HG02885 (cell line): ENCODE results near the gene BAZ1B.
"Not testable (repeated sequence)": the region's sequence is repeated elsewhere in the genome, so short reads cannot be mapped to it uniquely, and the experiment has no call there.

Experiments
- ATAC-seq: cut with Tn5 transposase; IDR thresholded peaks from one replicate; pipeline ENCODE4 v1.9.1; 2021; ENCODE audit warnings: mild to moderate bottlenecking; ENCODE audit not compliant: unreplicated experiment, poor library complexity

Gene BAZ1B

DNA sequence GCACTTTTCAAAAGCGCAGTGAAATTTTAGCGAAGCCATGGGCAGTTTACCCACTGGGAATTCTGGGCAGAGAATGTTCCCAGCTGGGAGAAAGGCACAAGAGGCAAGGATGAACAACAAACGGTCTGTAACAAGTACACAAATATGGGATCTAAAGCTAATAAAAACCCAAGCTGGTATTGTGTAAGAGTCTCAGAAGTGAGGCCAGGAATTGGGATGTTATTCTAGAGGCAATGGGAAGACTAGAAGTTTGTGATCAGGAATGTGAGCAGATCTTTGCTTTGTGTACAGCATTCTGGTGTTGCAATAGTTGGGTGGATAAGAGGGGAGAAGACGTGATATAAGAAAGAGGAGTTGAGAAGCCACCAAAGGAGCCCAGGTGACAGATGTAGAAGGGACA lies 73.5 kb downstream of the BAZ1B start:
- ATAC-seq: no peak

DNA sequence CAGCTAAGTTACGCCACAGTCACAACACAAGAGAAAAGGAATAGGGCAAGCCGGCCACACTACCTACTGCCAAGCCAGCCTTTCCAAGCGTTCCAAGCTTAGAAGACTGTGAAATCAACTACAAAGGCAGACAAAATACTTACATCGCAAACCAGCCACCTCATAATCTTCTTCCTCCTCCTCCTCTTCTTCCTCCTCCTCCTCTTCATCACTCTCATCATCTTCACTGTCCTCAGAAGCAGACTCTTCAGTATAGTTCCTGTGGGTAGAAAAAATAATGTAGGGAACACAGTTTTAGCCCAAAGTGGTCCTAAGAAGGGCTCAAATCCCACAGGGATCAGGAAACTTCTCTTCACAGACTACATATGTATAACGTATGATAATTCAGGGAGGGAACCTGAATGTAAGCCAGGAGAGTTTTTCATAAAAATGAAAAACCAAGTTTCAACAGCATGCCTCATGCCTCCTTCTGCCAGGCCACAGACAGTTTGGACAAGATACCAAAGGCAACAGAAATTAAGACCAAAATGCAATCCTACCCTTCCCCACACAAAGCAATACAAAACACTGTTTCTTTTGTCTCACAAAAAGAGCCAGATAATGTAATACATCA lies 74.9 kb downstream of the BAZ1B start:
- ATAC-seq: no peak

DNA sequence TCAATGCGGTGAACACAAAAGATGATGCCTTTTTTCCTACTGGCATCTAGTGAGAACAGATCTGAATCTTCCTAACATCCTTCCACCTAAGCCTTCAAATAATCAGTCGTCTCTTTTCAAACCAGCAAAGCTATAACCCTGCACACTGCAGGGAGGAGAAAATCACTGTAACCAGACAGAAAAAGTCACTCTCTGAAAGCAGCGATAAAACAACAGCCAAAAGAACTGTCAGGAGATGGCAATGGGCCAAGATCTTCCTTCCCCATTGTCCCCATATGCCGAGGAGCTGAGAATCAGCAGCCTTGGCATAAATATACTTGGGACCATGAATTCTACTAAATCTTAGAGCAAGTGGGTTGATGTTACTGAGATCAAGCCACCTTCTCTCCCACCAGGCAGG lies 75.4 kb downstream of the BAZ1B start:
- no peak for ATAC-seq

DNA sequence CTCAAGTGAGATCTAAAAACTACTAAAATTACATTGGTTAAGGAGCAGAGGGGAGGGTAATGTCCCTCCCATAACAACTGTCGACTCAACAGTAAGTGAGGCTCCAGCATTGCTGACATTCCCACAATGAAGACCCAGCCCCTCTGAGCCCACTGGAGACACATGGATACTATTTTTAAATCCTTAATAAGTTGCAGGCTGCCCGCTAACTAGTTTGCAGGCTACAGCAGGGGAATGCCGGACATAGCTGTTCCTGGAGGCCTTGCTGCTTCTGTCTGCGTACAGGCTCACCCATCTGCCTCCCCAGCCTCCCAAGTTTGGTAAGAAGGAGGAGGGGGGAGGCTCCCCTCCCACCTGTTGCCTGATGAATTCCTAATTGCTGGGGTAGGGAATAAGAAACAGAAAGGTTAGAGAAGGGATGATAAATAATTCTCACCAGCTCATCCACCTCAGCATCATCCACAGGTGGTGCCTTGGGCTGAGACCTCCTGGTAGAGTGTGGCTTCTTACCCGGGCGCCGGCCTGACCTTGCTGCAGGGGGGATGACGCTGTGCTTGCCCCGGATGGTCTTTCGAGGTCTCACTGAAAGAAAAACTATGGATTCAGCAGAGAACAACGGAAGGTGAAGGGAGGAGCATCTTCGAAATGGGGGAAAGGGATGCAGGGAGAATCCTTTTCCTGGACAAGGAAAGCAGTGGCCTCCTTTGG lies 78.4 kb downstream of the BAZ1B start:
- no peak for ATAC-seq

DNA sequence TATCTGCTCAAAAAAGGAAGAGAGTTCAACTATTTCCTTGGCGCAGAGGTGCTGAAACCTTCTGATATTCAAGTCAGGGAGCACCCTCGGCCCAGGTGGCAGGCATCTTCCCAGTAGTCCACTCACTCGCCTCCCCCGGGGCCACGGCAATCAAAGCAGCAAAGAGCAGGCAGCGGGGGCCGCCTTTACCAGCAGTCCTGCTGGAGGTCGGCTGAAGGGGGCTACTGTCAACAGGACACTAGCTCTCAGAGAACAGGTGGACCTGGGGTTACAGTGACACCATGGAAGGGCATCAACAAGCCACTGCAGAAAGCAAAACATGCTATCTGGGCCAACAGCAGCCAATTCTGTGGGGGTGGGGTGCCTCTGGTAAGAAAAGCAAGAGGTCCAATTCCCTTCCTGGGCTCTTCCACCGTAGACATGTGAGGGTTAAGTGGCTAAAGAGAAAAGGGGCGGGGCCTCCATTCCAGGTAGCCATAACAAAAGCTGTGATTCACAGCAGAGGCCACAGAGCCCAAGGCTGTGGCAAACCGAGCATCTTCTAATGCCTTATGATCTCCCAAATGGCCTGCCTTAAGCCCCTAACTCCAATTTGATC lies 79.1 kb downstream of the BAZ1B start:
- no peak for ATAC-seq

DNA sequence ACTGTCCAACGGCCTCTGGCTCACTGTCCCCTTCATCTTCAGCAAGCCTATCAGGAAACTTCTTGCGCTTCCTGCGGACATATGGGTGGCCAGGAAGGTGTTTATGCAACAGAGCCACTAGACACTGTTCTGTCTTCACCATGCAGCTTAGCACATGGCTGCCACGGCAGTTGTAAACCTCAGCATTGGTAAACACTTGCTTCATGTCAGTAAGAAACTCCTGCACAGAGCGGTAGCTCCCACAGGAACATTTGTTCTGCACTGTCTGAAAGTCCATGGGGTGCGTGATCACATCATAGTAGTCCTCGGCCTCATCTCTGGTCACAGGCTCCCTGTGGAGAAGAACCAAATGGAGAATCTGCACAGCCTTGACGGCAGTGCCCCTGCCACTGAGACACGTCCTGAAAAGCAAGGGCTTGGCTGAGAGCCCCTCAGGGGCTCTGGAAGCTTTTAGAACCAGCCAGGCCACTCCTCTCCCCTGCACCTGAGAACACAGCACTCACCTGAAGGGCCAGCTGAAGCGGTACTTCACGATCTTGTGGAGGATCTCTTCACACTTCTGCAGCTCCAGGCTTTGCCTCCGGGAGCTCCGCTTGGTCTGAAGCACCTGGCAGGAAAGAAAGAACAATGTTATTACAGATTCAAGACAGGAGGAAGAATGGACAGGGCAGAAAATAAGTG lies 79.7 kb downstream of the BAZ1B start:
- no peak for ATAC-seq

DNA sequence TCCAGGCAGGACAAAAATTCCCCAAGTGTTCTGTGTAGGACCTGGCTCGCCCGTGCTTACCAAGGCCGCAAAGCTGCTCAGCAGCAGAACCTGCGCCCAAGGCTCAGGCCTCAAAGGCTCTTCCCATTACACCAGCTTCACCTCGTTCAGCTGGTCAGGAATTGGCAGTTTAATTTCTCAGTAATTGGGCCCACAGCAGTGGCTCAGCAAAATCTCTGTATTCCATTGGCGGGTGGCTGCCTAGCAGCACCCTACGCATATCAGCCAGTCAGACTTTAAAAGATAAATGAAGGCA lies 82.7 kb downstream of the BAZ1B start:
- ATAC-seq: no peak

DNA sequence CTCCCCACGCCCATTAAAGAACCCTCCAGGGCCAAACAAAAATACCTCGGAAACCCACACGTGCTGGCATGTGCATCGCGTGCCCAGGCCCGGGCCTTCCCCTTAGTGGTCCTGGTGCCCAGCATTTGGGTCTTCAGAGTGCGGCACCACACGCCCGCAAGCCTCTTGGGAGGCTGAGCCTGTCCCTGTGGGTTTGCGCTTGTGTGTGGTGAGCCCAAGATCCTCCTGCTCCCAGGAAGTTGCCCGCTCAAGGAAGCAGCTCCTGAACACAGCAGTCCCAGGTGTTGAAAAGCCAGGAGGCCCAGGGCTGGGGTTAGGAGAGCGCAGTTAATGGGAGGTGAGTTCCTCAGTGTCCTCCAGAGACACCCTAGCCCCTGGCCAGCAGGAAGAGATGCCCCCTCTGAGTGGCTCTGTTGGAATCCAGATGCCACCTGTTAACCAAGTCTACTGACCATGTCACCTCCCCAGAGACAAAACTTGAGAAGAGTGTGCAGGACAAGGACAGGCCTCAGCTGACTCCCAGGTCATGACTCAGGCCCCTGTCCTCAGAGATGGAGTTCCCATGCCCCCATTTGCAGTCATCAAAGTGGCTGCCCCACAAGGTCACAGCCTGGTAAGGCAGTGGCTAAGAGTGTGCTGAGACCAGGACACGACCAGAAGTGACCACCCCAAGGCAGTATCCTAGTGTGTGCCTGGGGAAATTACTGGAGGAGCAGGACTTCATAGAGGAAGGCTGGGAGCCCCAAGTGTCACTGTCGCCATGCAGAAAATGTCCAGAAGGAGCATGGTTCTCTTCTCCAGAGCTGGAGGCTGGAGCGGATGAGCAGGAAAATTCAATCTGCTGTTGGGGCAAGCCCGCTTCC lies 83.3 kb downstream of the BAZ1B start:
- no peak for ATAC-seq

DNA sequence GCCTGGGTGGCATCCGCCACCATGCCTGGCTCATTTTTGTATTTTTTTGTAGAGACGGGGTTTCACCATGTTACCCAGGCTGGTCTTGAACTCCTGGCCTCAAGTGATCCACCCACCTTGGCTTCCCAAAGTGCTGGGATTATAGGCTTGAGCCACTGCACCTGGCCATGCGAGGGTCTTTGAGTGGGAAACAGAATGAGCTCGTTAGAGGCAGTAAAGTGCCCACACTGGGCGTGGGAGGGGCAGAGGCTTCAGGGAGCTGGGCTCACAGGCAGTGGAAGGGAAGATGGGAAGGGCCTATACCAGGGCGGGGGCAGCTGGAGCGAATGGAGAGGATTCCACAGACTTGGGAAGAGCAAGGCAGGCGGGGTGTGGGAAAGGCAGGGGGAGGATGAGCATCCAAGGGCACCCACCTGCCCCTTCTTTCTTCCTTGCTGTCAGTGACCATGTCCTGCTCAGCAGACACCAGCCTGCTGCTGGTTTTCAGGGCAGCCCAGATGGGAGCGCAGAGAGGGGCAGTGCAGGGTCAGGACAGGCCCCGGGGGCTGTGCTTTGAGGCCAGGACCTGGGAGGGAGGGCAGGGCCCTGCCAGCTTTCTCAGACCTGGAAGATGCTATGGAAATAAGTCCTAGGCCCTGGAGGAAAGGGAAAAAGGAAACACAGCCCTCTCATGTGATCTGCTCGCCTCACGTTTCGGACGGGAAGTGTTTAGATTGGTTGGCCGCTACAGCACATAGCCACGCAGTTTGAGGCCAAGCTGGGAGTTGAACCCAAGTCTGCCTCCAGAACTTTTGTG lies 84.3 kb downstream of the BAZ1B start:
- no peak for ATAC-seq

DNA sequence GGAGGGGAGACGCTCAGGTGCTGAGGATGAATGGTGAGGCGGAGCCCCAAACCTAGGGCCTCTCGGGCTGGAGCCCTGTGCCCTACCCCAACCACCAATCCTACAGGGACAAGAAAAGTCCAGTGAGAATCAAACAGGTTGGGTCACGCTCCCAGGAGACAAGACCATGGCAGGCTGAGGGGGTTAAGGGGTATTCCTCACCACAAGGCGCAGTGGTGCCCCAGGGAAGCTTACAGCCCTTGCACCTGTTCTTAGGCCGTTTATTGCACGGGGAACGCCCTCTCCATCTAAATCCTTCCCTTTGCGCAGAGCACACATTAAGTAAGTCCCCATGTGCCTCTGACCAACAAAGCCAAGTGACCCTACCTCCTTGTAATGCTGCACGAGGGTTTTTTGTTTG lies 85.0 kb downstream of the BAZ1B start:
- ATAC-seq: no peak

DNA sequence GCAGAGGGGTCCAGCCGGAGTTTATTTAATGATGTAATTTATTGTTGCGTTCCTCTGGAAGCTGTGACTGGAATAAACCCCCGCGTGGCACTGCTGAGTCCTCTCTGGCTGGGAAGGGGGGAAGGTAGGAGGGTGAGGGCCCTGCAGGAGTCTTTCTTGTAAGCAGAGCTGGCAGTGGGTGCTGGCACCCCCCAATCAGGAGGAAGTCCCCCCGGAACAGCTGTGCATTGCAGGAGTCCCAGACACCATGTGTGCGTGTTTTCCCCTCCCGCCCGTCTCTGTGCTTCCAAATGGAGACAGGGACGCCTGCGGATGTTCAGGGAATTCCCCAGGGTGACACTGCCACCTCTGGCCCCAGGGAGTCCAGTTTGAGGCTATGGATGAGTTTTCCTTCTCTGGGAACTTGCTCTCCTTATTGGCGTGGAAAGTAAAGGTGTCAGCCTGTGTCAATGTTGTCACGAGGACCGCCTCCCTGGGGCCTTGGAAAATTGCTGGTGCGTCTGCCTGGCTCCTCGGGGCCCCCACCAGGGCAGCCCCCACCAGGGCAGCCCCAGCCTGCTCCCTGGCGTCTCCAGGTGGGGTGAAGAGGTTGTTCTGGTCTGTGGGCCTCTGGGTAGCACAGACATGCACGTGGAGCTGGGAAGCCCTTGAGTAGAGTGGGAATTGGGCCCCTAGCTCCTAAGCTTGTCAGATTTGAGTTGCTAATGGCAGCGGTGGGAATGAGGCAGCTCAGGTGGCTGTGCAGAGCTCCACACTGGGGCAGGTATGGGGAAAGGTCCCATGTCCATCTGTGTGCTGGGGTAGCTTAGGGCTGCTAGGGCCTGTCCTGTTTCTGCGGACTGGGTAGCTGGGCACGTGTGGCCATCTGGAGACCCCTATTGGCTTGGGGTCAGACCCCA lies 85.8 kb downstream of the BAZ1B start:
- no peak for ATAC-seq

DNA sequence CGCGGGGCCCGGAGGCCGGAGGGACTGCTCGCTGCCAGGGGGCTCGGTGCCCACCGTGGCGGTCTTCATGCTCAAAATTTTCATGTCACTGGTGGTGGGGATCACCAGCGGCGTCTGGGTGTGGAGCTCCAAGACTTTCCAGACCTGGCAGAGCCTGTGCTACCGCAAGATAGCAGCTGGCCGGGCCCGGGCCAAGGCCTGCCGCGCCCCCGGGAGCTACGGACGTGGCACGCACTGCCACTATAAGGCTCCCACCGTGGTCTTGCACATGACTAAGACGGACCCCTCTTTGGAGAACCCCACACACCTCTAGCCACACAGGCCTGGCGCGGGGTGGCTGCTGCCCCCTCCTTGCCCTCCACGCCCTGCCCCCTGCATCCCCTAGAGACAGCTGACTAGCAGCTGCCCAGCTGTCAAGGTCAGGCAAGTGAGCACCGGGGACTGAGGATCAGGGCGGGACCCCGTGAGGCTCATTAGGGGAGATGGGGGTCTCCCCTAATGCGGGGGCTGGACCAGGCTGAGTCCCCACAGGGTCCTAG lies 86.6 kb downstream of the BAZ1B start:
- no peak for ATAC-seq

DNA sequence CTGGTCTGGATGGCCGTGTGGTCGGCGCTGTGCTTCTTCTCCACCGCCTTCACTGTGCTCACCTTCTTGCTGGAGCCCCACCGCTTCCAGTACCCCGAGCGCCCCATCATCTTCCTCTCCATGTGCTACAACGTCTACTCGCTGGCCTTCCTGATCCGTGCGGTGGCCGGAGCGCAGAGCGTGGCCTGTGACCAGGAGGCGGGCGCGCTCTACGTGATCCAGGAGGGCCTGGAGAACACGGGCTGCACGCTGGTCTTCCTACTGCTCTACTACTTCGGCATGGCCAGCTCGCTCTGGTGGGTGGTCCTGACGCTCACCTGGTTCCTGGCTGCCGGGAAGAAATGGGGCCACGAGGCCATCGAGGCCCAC lies 87.4 kb downstream of the BAZ1B start:
- no peak for ATAC-seq

DNA sequence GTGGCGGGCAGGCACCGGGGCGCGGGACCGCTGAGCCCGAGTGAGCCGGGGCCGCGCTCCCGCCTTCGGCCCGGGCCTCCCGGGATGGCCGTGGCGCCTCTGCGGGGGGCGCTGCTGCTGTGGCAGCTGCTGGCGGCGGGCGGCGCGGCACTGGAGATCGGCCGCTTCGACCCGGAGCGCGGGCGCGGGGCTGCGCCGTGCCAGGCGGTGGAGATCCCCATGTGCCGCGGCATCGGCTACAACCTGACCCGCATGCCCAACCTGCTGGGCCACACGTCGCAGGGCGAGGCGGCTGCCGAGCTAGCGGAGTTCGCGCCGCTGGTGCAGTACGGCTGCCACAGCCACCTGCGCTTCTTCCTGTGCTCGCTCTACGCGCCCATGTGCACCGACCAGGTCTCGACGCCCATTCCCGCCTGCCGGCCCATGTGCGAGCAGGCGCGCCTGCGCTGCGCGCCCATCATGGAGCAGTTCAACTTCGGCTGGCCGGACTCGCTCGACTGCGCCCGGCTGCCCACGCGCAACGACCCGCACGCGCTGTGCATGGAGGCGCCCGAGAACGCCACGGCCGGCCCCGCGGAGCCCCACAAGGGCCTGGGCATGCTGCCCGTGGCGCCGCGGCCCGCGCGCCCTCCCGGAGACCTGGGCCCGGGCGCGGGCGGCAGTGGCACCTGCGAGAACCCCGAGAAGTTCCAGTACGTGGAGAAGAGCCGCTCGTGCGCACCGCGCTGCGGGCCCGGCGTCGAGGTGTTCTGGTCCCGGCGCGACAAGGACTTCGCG lies 88.0 kb downstream of the BAZ1B start:
- ATAC-seq: peak; percentile 24

DNA sequence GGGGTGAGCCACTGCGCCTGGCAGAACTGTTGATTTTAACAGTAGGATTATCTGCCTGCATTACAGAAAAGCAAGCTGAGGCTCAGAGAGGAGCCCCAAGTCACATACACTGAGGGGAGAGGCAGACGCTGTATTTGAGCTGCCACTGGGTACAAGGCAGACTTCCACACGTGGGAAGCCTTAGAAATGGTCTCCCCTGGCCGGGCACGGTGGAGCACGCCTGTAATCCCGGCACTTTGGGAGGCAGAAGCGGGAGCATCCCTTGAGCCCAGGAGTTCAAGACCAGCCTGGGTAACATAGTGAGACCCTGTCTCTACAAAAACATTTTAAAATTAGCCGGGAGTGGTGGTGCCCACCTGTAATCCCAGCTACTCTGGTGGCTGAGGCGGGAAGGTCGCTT lies 89.4 kb downstream of the BAZ1B start:
- ATAC-seq: no peak

DNA sequence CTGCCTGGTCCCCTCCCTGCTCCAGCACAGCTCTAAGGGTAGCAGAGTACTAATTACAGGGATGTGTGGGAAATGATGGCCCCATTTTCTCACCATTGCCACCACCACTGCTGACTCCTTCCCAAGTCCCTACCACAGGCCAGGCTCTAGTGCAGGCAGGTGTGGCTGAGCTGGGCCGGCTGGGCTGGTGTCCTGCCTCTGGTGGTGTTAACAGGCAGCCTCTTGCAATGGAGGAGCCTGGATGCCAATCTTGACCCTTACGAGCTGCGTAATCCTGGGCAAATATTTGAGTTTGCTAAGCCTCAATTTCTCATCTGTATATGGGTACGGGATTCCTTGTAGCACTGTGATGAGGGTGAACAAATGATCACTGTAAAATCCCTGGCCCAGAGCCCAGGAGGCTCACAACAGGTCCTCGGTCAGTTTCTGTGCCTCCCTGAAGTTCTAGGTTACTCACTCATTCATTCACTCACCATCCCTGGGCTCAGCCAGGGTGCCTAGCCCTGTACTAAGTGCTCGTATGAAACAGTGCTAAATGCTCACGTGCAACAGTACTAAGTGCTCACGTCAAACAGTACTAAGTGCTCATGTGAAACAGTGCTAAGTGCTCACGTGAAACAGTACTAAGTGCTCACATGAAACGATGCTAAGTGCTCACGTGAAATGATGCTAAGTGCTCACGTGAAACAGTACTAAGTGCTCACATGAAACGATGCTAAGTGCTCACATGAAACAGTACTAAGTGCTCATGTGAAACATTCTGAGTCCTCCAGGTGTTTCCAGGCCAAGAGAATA lies 90.9 kb downstream of the BAZ1B start:
- ATAC-seq: no peak

DNA sequence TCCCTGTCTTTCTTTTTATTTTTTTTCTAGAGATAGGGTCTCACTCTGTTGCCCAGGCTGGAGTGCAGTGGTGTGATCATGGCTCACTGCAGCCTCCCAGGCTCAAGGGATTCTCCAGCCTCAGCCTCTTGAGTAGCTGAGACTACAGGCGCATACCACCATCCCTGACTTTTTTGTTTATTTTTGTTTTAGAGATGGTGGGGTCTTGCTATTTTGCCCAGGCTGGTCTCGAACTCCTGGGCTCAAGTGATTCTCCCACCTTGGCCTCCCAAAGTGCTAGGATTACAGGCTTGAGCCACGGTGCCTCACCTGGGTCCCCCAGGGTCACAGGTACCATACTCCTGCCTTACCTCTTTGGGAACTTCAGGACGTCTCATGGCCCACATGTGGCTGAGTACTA lies 91.6 kb downstream of the BAZ1B start:
- not testable (repeated sequence) for ATAC-seq
